SK-N-SH treated with all-trans-retinoic acid at 6 μM for 48 hours (cell line): ENCODE results near the gene TMEFF2.

ENCODE experiments used
- ARNTL ChIP-seq: fragments of 450-650 bp; formaldehyde crosslinking; IDR thresholded peaks from 2 replicates; pipeline ENCODE4 v1.5.0; 2020; ENCODE audit warnings: low read depth, mild to moderate bottlenecking, moderate library complexity, borderline replicate concordance
- BACH2 ChIP-seq: fragments of 250-450 bp; sonication (Bioruptor Pico); IDR thresholded peaks from 2 replicates; pipeline ENCODE4 v1.9.0; 2021; ENCODE audit warnings: mild to moderate bottlenecking, borderline replicate concordance
- CSDC2 ChIP-seq: fragments of 250-450 bp; sonication (Bioruptor Pico); IDR thresholded peaks from 2 replicates; pipeline ENCODE4 v1.5.0; 2020; ENCODE audit warnings: mild to moderate bottlenecking, moderate library complexity
- CSRNP3 ChIP-seq: fragments of 250-450 bp; sonication (Bioruptor Pico); IDR thresholded peaks from 2 replicates; pipeline ENCODE4 v1.5.1; 2021; ENCODE audit warnings: mild to moderate bottlenecking, moderate library complexity
- ESRRG ChIP-seq: fragments of 250-450 bp; sonication (Bioruptor Pico); IDR thresholded peaks from 2 replicates; pipeline ENCODE4 v1.6.1; 2021; ENCODE audit warnings: mild to moderate bottlenecking
- POU6F1 ChIP-seq: fragments of 250-450 bp; sonication (Bioruptor Pico); IDR thresholded peaks from 2 replicates; pipeline ENCODE4 v1.8.0; 2021; ENCODE audit warnings: low read depth, mild to moderate bottlenecking, moderate library complexity, borderline replicate concordance
- PPARA ChIP-seq: fragments of 250-450 bp; sonication (Bioruptor Pico); IDR thresholded peaks from 2 replicates; pipeline ENCODE4 v1.5.0; 2020; ENCODE audit warnings: mild to moderate bottlenecking, borderline replicate concordance
- TOX ChIP-seq: fragments of 250-450 bp; sonication (Bioruptor Pico); IDR thresholded peaks from 2 replicates; pipeline ENCODE4 v1.8.0; 2021; ENCODE audit warnings: mild to moderate bottlenecking, moderate library complexity, borderline replicate concordance
- TSHZ2 ChIP-seq: fragments of 250-450 bp; sonication (Bioruptor Pico); IDR thresholded peaks from 2 replicates; pipeline ENCODE4 v1.5.0; 2020; ENCODE audit warnings: mild to moderate bottlenecking, moderate library complexity
- ZFP3 ChIP-seq: fragments of 250-450 bp; sonication (Bioruptor Pico); IDR thresholded peaks from 2 replicates; pipeline ENCODE4 v1.5.0; 2020; ENCODE audit warnings: mild to moderate bottlenecking, moderate library complexity
- ZFP30 ChIP-seq: fragments of 450-650 bp; formaldehyde crosslinking; IDR thresholded peaks from 2 replicates; pipeline ENCODE4 v1.5.0; 2022; ENCODE audit warnings: mild to moderate bottlenecking, moderate library complexity
- ZNF565 ChIP-seq: fragments of 450-650 bp; formaldehyde crosslinking; conservative IDR thresholded peaks from 2 replicates; pipeline ENCODE4 v1.5.0; 2020; ENCODE audit warnings: low read depth, mild to moderate bottlenecking, moderate library complexity
- ZNF70 ChIP-seq: fragments of 450-650 bp; formaldehyde crosslinking; IDR thresholded peaks from 2 replicates; pipeline ENCODE4 v1.5.0; 2020; ENCODE audit warnings: mild to moderate bottlenecking, moderate library complexity
- ZNF8 ChIP-seq: fragments of 450-650 bp; formaldehyde crosslinking; IDR thresholded peaks from 2 replicates; pipeline ENCODE4 v1.5.0; 2020; ENCODE audit warnings: mild to moderate bottlenecking, moderate library complexity

- TF ChIP-seq ZFP3 (CRISPR knock-in tag) (no peak), BACH2 (CRISPR knock-in tag) (no peak), ZNF565 (CRISPR knock-in tag) (no peak), ZFP30 (CRISPR knock-in tag) (no peak), CSRNP3 (no peak), ZNF8 (CRISPR knock-in tag) (no peak), ZNF70 (no peak), PPARA (no peak), TSHZ2 (CRISPR knock-in tag) (no peak), ESRRG (CRISPR knock-in tag) (no peak), ARNTL (CRISPR knock-in tag) (no peak), POU6F1 (no peak), TOX (CRISPR knock-in tag) (no peak), CSDC2 (CRISPR knock-in tag) (no peak)
These were observed 282.0 kb downstream of the TMEFF2 start for GRCh38 chr2:191912764-191913163.
